Liver (tissue), 9 donors: ENCODE data around the gene DCTPP1. TPM values are rescaled to one million over a fixed set of nuclear protein-coding genes. Genes with fewer than 3 reads are reported as not detected.

Experiments
- DNase-seq: peaks from one replicate; pipeline ENCODE4 v3.0.0-alpha.2; 2017; ENCODE audit warnings: low spot score
- H3K27ac ChIP-seq, 2 donors: one replicate each; pipeline ENCODE4 v1.7.0; 2013; ENCODE audit warnings: inconsistent platforms in 2 of 2, low read length in 2 of 2, control low read depth in 1 of 2, low read depth in 1 of 2, mild to moderate bottlenecking in 1 of 2
- H3K27me3 ChIP-seq, 4 donors: one replicate each; pipeline versions ENCODE4 v1.6.1 to v1.7.0; 2013; ENCODE audit warnings: low read length in 3 of 4, inconsistent platforms in 1 of 4, mild to moderate bottlenecking in 1 of 4, moderate library complexity in 1 of 4; ENCODE audit not compliant: control insufficient read depth in 4 of 4, insufficient read depth in 4 of 4
- H3K36me3 ChIP-seq, 4 donors: one replicate each; pipeline versions ENCODE4 v1.6.1 to v1.7.0; 2013; ENCODE audit warnings: low read length in 3 of 4, mild to moderate bottlenecking in 3 of 4, low read depth in 1 of 4, moderate library complexity in 1 of 4; ENCODE audit not compliant: control insufficient read depth in 4 of 4, insufficient read depth in 3 of 4
- H3K4me1 ChIP-seq, 4 donors: one replicate each; pipeline versions ENCODE4 v1.6.1 to v1.7.0; 2013; ENCODE audit warnings: low read length in 3 of 4, mild to moderate bottlenecking in 3 of 4, moderate library complexity in 1 of 4; ENCODE audit not compliant: control insufficient read depth in 4 of 4, insufficient read depth in 4 of 4
- H3K4me3 ChIP-seq, 3 donors: one replicate each; pipeline versions ENCODE4 v1.6.1 to v1.7.0; 2013; ENCODE audit warnings: low read length in 3 of 3, control low read depth in 1 of 3, low read depth in 1 of 3, mild to moderate bottlenecking in 1 of 3
- H3K9ac ChIP-seq, 2 donors: one replicate each; pipeline ENCODE4 v1.7.0; 2013; ENCODE audit warnings: low read length in 2 of 2, mild to moderate bottlenecking in 2 of 2, moderate library complexity in 2 of 2, control low read depth in 1 of 2, low read depth in 1 of 2
- H3K9me3 ChIP-seq, 4 donors: one replicate each; pipeline versions ENCODE4 v1.6.1 to v1.7.0; 2013; ENCODE audit warnings: low read length in 3 of 4; ENCODE audit not compliant: control insufficient read depth in 4 of 4
- FOXA1 ChIP-seq: IDR thresholded peaks from 2 replicates; pipeline ENCODE4 v1.6.1; 2016; ENCODE audit warnings: antibody characterized with exemption
- FOXA2 ChIP-seq: IDR thresholded peaks from 2 replicates; pipeline ENCODE4 v1.6.1; 2016; ENCODE audit warnings: antibody characterized with exemption
- GABPA ChIP-seq, 2 donors: IDR thresholded peaks in 1 of 2; conservative IDR thresholded peaks in 1 of 2; 2 replicates each; pipeline ENCODE4 v1.6.1; 2016; ENCODE audit warnings: antibody characterized with exemption in 2 of 2, mild to moderate bottlenecking in 1 of 2, moderate library complexity in 1 of 2
- HNF4A ChIP-seq, 2 donors: conservative IDR thresholded peaks; 2 replicates each; pipeline ENCODE4 v1.6.1; 2016; ENCODE audit warnings: antibody characterized with exemption in 2 of 2, mild to moderate bottlenecking in 2 of 2
- HNF4G ChIP-seq: IDR thresholded peaks from 2 replicates; pipeline ENCODE4 v1.6.1; 2016; ENCODE audit warnings: antibody characterized with exemption
- JUND ChIP-seq, 2 donors: IDR thresholded peaks; 2 replicates each; pipeline ENCODE4 v1.6.1; 2016; ENCODE audit warnings: antibody characterized with exemption in 2 of 2
- RAD21 ChIP-seq, 2 donors: IDR thresholded peaks; 2 replicates each; pipeline ENCODE4 v1.6.1; 2016; ENCODE audit warnings: antibody characterized with exemption in 2 of 2, mild to moderate bottlenecking in 2 of 2
- RXRA ChIP-seq, 2 donors: IDR thresholded peaks; 2 replicates each; pipeline ENCODE4 v1.6.1; 2017 to 2018; ENCODE audit warnings: antibody characterized with exemption in 2 of 2, mild to moderate bottlenecking in 1 of 2
- SP1 ChIP-seq: IDR thresholded peaks from 2 replicates; pipeline ENCODE4 v1.6.1; 2018; ENCODE audit warnings: antibody characterized with exemption, mild to moderate bottlenecking
- TAF1 ChIP-seq: conservative IDR thresholded peaks from 2 replicates; pipeline ENCODE4 v1.6.1; 2016; ENCODE audit warnings: antibody characterized with exemption, mild to moderate bottlenecking
- YY1 ChIP-seq: IDR thresholded peaks from 2 replicates; pipeline ENCODE4 v1.6.1; 2016; ENCODE audit warnings: antibody characterized with exemption, mild to moderate bottlenecking
- WGBS: extraction: QIAGEN DNeasy Blood & Tissue Kit; methylation state at CpG from one replicate; pipeline ENCODE4 v1.1.7; 2013; 5-methylcytosine and 5-hydroxymethylcytosine counted together
- polyA plus RNA-seq, 2 donors: library from polyadenylated mRNA; stranded (reverse) in 1 of 2; unstranded in 1 of 2; fragments of 200-250 nt in 1 of 2; fragments of >200 nt in 1 of 2; fragmentation: Nextera tagmentation in 1 of 2; extraction: Ambion mirVana in 1 of 2; gene quantifications; one replicate each; pipeline versions ENCODE4 v1.2.1 to v1.2.3, GENCODE V29; 2013 to 2015
- total RNA-seq, 2 donors: library from RNA; depleted of rRNA; stranded (reverse); fragments of >200 nt; gene quantifications; one replicate each; pipeline ENCODE4 v1.2.3, GENCODE V29; 2014
- TF ChIP-seq, protein P1 (sequence below): IDR thresholded peaks from 2 replicates; pipeline ENCODE4 v1.6.1; 2016; ENCODE audit warnings: antibody characterized with exemption
- TF ChIP-seq, protein P2 (sequence below): IDR thresholded peaks from 2 replicates; pipeline ENCODE4 v1.6.1; 2016; ENCODE audit warnings: antibody characterized with exemption
- TF ChIP-seq, protein P3 (sequence below): fragments of 150-350 bp; IDR thresholded peaks from 2 replicates; pipeline ENCODE4 v1.5.1; 2017; ENCODE audit warnings: improper control_type of control experiment, low read depth, low read length; ENCODE audit not compliant: missing input control
- TF ChIP-seq, protein P4 (sequence below): IDR thresholded peaks from 2 replicates; pipeline ENCODE4 v1.6.1; 2016; ENCODE audit warnings: antibody characterized with exemption, mild to moderate bottlenecking
- TF ChIP-seq, protein P5 (sequence below): IDR thresholded peaks from 2 replicates; pipeline ENCODE4 v1.6.1; 2016; ENCODE audit warnings: antibody characterized with exemption
- donor health status: healthy.
- donor health status: healthy.
- donor health status: healthy.
- donor health status: healthy.
- donor health status: healthy.

The DCTPP1 gene
- total and polyA plus RNA-seq, 4 donors: 6.0 to 18.8 (median 15.0) TPM

DNA sequence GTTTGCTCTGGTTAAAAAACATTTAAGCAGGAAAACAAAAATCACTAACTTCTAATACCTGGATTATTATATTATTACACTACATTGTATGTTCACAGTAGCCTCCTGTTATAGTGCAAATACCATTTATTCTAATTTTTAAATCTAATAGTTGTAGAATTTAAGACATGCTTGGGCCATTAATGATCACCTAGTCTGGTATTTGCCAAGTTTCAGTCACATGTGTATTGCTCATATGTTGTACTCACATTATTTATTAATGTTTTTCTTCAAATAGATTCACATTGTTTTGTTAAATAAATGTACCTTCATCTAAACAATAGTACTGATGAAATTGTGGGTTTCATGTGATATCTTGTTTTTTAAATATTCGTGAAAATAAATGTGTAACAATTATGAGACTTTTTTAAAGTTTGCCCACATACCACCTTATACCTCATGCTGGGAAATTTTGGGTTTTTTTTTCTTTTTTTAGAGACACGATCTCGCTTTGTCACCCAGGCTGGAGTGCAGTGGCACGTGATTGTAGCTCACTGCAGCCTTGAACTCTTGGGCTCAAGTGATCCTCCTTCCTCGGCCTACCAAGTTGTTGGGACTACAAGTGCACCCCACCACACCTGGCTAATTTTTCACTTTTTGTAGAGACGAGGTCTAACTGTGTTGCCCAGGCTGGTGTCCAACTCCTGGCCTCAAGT is 16.6 kb downstream of the DCTPP1 start:
- no peak overlapping the region for H3K9ac ChIP-seq
- DNase-seq: no peak
- H3K9me3 ChIP-seq: no peaks in the 10 kb centered on the region
- TF ChIP-seq FOXA2: no peak
- TF ChIP-seq HNF4G: no peak
- no peak for TF ChIP-seq RAD21 (IDR thresholded peaks at IDR 0.05)
- no peak for TF ChIP-seq YY1
- no peak for TF ChIP-seq JUND (IDR thresholded peaks at IDR 0.05)
- TF ChIP-seq TAF1: no peak
- TF ChIP-seq, protein P1, sequence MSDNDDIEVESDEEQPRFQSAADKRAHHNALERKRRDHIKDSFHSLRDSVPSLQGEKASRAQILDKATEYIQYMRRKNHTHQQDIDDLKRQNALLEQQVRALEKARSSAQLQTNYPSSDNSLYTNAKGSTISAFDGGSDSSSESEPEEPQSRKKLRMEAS: no peak
- TF ChIP-seq, protein P2, sequence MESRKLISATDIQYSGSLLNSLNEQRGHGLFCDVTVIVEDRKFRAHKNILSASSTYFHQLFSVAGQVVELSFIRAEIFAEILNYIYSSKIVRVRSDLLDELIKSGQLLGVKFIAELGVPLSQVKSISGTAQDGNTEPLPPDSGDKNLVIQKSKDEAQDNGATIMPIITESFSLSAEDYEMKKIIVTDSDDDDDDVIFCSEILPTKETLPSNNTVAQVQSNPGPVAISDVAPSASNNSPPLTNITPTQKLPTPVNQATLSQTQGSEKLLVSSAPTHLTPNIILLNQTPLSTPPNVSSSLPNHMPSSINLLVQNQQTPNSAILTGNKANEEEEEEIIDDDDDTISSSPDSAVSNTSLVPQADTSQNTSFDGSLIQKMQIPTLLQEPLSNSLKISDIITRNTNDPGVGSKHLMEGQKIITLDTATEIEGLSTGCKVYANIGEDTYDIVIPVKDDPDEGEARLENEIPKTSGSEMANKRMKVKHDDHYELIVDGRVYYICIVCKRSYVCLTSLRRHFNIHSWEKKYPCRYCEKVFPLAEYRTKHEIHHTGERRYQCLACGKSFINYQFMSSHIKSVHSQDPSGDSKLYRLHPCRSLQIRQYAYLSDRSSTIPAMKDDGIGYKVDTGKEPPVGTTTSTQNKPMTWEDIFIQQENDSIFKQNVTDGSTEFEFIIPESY: no peak
- TF ChIP-seq, protein P3, sequence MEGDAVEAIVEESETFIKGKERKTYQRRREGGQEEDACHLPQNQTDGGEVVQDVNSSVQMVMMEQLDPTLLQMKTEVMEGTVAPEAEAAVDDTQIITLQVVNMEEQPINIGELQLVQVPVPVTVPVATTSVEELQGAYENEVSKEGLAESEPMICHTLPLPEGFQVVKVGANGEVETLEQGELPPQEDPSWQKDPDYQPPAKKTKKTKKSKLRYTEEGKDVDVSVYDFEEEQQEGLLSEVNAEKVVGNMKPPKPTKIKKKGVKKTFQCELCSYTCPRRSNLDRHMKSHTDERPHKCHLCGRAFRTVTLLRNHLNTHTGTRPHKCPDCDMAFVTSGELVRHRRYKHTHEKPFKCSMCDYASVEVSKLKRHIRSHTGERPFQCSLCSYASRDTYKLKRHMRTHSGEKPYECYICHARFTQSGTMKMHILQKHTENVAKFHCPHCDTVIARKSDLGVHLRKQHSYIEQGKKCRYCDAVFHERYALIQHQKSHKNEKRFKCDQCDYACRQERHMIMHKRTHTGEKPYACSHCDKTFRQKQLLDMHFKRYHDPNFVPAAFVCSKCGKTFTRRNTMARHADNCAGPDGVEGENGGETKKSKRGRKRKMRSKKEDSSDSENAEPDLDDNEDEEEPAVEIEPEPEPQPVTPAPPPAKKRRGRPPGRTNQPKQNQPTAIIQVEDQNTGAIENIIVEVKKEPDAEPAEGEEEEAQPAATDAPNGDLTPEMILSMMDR: no peak
- no peak for TF ChIP-seq SP1
- peaks cover 8 to 28% (median 15%) of the 10 kb centered on the region in 4 donors for H3K4me1 ChIP-seq
- peaks cover 0 to 2% (median under 1%) of the 10 kb centered on the region in 4 donors for H3K36me3 ChIP-seq
- H3K27ac ChIP-seq: peak overlapping the region; percentile 23
- WGBS: 89% methylated on average over 6 of the region's 6 CpGs
- no peaks in the 10 kb centered on the region for H3K27me3 ChIP-seq
- H3K4me3 ChIP-seq: no peak overlapping the region

DNA sequence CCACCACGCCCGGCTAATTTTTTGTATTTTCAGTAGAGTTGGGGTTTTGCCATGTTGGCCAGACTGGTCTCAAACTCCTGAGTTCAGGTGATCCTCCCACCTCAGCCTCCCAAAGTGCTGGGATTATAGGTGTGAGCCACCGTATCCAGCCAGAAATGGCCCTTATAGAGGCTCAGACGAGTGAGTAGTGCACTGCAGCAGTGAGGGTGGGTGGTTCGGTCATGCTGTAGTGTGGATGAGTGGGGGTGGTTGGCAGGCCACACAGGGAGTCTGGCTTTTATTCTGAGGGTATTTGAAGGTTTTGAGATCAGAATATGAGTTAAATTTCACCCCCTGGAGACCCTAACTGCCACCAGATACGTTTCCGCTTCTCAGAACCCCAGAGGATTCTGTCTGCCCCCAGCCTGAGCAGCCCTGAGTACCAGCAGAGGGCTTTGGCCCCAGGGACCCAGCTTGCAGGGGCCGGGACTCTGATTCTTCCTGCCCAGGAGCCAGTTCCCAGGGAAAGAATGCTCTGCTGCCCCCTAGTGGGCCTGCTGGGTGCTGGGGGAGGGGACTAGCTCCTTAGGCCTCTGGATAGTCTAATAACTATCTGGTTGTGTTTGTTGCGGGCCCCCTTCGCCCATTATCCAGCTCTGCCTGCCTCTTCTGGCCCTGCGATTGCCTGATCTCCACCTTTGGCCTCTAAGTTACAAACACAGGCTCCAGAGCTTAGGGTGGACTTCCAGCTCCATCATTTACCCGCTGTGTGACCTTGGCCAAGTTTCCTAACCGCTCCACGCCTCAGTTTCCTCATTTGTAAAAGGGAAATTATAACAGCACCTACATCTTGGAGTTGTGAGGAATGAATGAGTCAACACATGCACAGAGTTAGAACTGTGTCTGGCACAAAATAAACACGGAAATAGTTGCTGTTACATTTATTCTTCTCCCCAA is 20.4 kb downstream of the DCTPP1 start:
- no peak overlapping the region for H3K4me3 ChIP-seq

More for the DNA sequence above, 20.4 kb downstream of the DCTPP1 start:
- peaks cover 8 to 32% (median 24%) of the 10 kb centered on the region in 4 donors for H3K4me1 ChIP-seq
- no peaks in the 10 kb centered on the region for H3K27me3 ChIP-seq
- no peaks in the 10 kb centered on the region for H3K9me3 ChIP-seq
- 36% methylated on average over 15 of the region's 15 CpGs for WGBS
- no peak overlapping the region for H3K9ac ChIP-seq
- peaks cover 0 to 2% (median under 1%) of the 10 kb centered on the region in 4 donors for H3K36me3 ChIP-seq
- peak; percentile 95 for DNase-seq
- H3K27ac ChIP-seq: peak overlapping the region in 1 of 2 donors; percentile 15
- TF ChIP-seq FOXA1 (no peak), GABPA (IDR thresholded peaks at IDR 0.05 in 1 of 2, conservative IDR thresholded peaks at IDR 0.05 in 1 of 2) (no peak), RAD21 (IDR thresholded peaks at IDR 0.05) (peak; percentile 97), JUND (IDR thresholded peaks at IDR 0.05) (no peak), YY1 (no peak), HNF4A (conservative IDR thresholded peaks at IDR 0.05) (peak; percentile 5 to 35), HNF4G (no peak), FOXA2 (no peak), RXRA (IDR thresholded peaks at IDR 0.05) (peak; percentile 32 to 56)
- TF ChIP-seq, protein P4, sequence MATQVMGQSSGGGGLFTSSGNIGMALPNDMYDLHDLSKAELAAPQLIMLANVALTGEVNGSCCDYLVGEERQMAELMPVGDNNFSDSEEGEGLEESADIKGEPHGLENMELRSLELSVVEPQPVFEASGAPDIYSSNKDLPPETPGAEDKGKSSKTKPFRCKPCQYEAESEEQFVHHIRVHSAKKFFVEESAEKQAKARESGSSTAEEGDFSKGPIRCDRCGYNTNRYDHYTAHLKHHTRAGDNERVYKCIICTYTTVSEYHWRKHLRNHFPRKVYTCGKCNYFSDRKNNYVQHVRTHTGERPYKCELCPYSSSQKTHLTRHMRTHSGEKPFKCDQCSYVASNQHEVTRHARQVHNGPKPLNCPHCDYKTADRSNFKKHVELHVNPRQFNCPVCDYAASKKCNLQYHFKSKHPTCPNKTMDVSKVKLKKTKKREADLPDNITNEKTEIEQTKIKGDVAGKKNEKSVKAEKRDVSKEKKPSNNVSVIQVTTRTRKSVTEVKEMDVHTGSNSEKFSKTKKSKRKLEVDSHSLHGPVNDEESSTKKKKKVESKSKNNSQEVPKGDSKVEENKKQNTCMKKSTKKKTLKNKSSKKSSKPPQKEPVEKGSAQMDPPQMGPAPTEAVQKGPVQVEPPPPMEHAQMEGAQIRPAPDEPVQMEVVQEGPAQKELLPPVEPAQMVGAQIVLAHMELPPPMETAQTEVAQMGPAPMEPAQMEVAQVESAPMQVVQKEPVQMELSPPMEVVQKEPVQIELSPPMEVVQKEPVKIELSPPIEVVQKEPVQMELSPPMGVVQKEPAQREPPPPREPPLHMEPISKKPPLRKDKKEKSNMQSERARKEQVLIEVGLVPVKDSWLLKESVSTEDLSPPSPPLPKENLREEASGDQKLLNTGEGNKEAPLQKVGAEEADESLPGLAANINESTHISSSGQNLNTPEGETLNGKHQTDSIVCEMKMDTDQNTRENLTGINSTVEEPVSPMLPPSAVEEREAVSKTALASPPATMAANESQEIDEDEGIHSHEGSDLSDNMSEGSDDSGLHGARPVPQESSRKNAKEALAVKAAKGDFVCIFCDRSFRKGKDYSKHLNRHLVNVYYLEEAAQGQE: peak; percentile 18
- TF ChIP-seq, protein P2: no peak
- TF ChIP-seq, protein P5, sequence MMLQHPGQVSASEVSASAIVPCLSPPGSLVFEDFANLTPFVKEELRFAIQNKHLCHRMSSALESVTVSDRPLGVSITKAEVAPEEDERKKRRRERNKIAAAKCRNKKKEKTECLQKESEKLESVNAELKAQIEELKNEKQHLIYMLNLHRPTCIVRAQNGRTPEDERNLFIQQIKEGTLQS: no peak
- TF ChIP-seq, protein P3: peak; percentile 96
